GM19372 (cell line): ENCODE results near the gene NEUROD1.
A peak's percentile ranks its signal among the peaks of the same experiment; 100 is the strongest.
"Not testable (repeated sequence)": the region's sequence is repeated elsewhere in the genome, so short reads cannot be mapped to it uniquely, and the experiment has no call there.

Experiments
- ATAC-seq: cut with Tn5 transposase; IDR thresholded peaks from one replicate; pipeline ENCODE4 v1.9.1; 2021; ENCODE audit warnings: mild to moderate bottlenecking, low read depth, moderate library complexity; ENCODE audit not compliant: unreplicated experiment

The NEUROD1 gene

GRCh38 chr2:181680055-181680936 lies at the start of gene NEUROD1:
Gene NEUROD1 (minus strand): TSS chr2:181680517. CDS start chr2:181678860, 1,657 bp downstream.
- peak; percentile 55 for ATAC-seq

GRCh38 chr2:181725476-181725875 lies 45.2 kb upstream of the NEUROD1 start:
- ATAC-seq: no peak

GRCh38 chr2:181724662-181725061 lies 44.3 kb upstream of the NEUROD1 start:
- no peak for ATAC-seq

DNA sequence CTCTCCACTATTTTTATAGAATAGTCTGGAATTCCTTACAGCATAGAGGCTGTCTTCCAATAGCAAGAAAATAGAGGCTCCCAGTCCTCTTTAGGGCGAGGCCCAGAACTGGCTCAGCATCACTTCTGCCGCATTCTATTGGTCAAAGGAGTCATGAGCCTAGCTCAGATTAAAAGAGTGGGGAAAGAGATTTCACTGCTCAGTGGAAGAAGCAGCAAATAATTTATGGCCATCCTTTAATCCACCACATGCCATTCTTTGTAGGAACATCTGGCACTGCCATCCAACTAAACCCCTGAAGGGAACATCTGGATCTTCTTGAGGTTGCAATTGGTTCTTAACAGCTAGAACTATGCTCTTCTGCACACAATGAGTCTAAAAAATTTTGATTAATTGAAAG lies 43.4 kb upstream of the NEUROD1 start:
- ATAC-seq: no peak

DNA sequence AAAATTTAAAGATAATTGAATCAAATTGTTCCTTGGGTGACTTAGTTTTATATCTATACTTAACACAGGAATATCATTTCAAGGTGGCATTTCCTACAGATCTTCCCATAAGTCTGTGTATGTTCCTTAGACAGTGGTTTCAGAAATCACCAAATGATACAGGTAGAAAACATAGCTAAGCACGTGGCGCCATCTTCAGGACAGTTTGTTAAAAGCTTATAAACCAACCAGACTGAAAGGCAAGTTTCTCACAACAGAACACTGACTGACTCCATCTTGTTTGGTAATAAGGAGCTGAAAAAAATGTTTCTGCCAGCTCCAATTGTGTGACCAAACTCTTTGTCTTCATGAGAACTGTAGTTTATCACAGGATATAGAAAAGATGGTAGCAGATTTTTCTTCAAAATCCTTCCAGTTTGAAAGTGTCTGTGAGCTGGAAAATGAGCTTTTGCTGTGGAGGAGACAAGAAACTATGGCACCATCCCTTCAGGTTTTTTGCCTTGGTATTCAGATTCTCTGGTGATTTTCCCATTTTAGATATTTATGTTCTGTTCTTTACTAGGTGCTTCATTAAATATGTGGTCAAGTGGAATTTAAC lies 34.8 kb upstream of the NEUROD1 start:
- ATAC-seq: peak; percentile 81

- ATAC-seq: not testable (repeated sequence)
Observed at GRCh38 chr2:181711051-181711450, 30.7 kb upstream of the NEUROD1 start.

GRCh38 chr2:181702519-181702918 lies 22.2 kb upstream of the NEUROD1 start:
- ATAC-seq: not testable (repeated sequence)

GRCh38 chr2:181698223-181698622 lies 17.9 kb upstream of the NEUROD1 start:
- no peak for ATAC-seq

DNA sequence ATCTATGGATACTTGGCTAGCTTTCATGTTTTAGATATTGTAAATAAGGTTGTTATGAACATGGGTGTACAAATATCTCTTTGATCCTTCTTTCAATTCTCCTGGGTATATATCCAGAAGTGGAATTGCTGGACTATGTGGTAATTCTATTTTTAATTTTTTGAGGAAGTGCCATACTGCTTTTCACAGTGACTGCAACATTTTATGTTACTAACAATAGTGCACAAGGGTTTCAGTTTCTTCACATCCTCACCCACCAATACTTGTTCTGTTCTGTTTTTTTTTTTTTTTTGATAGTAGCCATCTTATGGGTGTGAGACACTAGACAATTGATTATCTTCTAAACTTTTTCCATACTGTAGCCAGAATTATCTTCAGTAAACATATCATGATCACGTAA lies 17.3 kb upstream of the NEUROD1 start:
- no peak for ATAC-seq

GRCh38 chr2:181697126-181697525 lies 16.8 kb upstream of the NEUROD1 start:
- ATAC-seq: no peak

- ATAC-seq: no peak
Observed at GRCh38 chr2:181694271-181694670, 14.0 kb upstream of the NEUROD1 start.

- ATAC-seq: no peak
Observed at GRCh38 chr2:181690860-181691259, 10.5 kb upstream of the NEUROD1 start.

DNA sequence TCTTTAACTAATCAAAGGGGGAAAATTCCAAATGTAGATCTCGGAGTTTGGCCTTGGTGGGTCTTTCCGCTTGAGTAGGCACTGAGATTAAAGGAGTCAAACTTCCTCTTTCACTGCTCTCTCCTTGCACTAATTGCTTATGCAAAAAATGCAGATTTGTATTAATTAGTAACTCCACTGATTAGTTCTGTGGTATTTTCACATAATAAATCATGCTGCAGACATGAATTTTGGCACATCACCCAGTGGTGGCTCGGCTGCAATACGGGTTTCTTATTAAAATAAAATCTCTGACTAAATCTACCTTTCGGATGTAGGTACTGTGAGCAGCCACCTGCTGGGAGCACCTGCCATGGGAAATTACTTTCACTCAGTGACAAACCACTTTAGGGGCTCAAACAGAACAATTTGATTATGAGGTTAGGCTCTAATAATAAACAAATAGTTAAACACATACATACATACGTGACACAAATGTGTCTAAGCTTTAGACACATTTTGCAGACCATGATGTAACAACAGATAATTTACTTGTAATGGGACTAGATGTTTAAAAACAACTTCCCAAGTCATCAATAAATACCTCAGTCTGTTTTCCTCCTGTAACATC lies 6.4 kb upstream of the NEUROD1 start:
- no peak for ATAC-seq

- no peak for ATAC-seq
Observed at GRCh38 chr2:181685150-181685688, 4.9 kb upstream of the NEUROD1 start.

- ATAC-seq: no peak
Observed at GRCh38 chr2:181684454-181685149, 4.3 kb upstream of the NEUROD1 start.

- no peak for ATAC-seq
Observed at GRCh38 chr2:181683518-181684453, 3.5 kb upstream of the NEUROD1 start.

GRCh38 chr2:181682795-181683517 lies 2.6 kb upstream of the NEUROD1 start:
- ATAC-seq: no peak

DNA sequence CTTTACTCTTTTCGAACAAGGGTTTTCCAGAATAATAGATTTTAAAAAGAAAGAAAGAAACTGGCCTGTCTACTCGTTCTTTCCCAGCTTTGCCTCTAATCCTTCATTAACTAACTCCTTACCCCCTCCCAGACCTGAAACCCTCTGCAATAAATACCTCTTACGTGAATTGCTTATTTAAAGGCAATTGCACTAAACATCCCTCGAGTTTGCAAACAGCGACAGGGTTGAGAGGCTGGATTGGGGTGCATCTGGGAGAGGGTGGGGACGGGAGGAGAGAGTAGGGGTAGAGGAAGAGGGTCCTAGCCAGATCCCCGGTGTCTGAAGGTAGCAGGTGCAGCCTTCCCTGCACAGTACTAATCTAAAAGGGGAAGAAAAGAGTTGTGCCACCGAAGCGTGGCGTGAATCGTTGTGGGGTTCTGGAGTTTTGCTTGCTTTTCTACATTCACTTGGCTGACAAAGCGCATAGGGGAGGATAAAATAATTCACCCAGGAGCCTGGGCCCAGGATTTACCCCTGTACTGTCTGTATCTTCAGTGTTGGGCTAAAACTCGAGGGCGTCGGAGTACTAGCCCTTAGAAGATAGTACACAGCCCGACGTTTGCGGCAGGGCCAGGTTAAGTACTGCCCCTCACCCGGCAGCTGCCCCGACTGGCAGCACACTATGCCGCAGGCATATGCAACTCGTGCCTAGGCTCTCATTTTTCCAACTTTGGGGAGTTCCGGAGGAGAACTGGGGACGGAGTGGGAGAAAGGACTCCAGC lies 1.9 kb upstream of the NEUROD1 start:
- ATAC-seq: no peak
